Measurements from ENCODE around the gene KRTAP10-11.
"Not testable (repeated sequence)": the region's sequence is repeated elsewhere in the genome, so short reads cannot be mapped to it uniquely, and the experiment has no call there.

The KRTAP10-11 gene

GRCh38 chr21:44653656-44654575 is 7.7 kb downstream of the KRTAP10-11 start:
- H3K9ac ChIP-seq (ENCODE audit: low read depth in 1 of 2, low read length in 2 of 2) = no peak overlapping the region
- H3K4me1 ChIP-seq (ENCODE audit: control insufficient read depth in 2 of 2, insufficient read depth in 2 of 2, low read length in 2 of 2) = no peaks in the 10 kb centered on the region
- H3K36me3 ChIP-seq (ENCODE audit: control insufficient read depth in 2 of 2, insufficient read depth in 2 of 2, low read length in 2 of 2) = no peaks in the 10 kb centered on the region
- H3K27me3 ChIP-seq (ENCODE audit: control insufficient read depth in 2 of 2, insufficient read depth in 2 of 2, low read length in 2 of 2) = no peaks in the 10 kb centered on the region
- H3K9me3 ChIP-seq (ENCODE audit: control insufficient read depth in 2 of 2, low read length in 2 of 2) = no peaks in the 10 kb centered on the region
- H3K27ac ChIP-seq (ENCODE audit: low read depth in 2 of 2, low read length in 2 of 2) = no peak overlapping the region
- no peak overlapping the region for H3K4me3 ChIP-seq (ENCODE audit: low read length in 2 of 2)

DNA sequence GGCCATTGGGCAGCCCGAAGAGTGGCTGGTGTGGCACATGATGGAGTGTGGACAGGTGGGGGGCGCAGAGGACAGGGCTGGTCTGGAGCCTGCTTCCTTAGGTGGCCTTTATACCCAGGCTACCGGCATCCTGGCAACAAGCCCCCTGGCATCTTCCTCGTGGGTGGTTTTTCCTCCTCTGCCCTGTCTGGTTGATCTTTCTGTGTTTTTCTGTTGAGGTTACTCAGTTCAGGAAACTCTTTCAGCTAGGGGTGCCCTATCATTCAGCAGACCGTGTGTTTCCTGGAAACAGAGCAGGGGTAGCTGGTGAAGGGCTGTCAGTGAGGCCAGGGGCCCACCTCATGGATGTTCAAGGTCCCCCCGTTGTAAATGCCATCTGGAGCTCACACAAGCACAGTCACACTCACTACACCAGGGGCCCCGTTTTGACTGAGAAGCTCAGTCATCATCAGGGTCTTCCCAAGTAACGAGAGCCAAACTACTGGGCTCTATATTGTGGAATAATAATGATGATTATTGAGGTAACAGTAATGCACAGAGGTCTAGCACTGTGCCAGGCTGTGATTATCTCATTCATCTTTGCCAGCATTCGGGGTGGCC is 8.5 kb downstream of the KRTAP10-11 start, which contains the start of gene KRTAP12-4:
Gene KRTAP12-4 (minus strand): TSS at position 84 of the 600 bp plus-strand sequence. CDS start 45 bp downstream, at position 39.
- H3K9me3 ChIP-seq (ENCODE audit: control insufficient read depth in 2 of 2, low read length in 2 of 2) = no peaks in the 10 kb centered on the region
- H3K27me3 ChIP-seq (ENCODE audit: control insufficient read depth in 2 of 2, insufficient read depth in 2 of 2, low read length in 2 of 2) = no peaks in the 10 kb centered on the region
- H3K9ac ChIP-seq (ENCODE audit: low read depth in 1 of 2, low read length in 2 of 2) = no peak within 1 kb of the TSS
- H3K27ac ChIP-seq (ENCODE audit: low read depth in 2 of 2, low read length in 2 of 2) = no peak within 1 kb of the TSS
- no peaks in the 10 kb centered on the region for H3K4me1 ChIP-seq (ENCODE audit: control insufficient read depth in 2 of 2, insufficient read depth in 2 of 2, low read length in 2 of 2)
- H3K36me3 ChIP-seq (ENCODE audit: control insufficient read depth in 2 of 2, insufficient read depth in 2 of 2, low read length in 2 of 2) = no peaks in the 10 kb centered on the region
- no peak within 1 kb of the TSS for H3K4me3 ChIP-seq (ENCODE audit: low read length in 2 of 2)

DNA sequence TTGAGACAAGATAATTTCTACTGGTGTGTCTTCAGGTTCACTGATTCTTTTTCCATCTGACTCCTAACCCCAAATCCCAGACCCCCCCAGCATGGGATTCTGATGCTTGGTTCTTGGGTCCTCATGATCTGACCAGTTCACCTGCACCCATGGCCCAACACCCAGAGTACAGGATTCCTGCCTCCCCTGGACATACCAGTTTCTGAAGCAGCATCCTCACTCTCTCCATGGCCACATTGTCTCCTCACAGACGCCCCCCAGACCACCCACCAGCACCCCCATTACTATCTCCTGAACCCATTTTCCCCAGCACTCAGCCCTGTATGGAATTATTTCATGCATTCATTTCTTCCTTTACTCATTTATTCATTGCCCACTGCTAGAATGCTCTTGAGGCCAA is 10.7 kb downstream of the KRTAP10-11 start:
- no peak overlapping the region for H3K9ac ChIP-seq (ENCODE audit: low read depth in 1 of 2, low read length in 2 of 2)
- peak overlapping the region in 1 of 2 donors; percentile 65 for H3K27ac ChIP-seq (ENCODE audit: low read depth in 2 of 2, low read length in 2 of 2)
- H3K4me3 ChIP-seq (ENCODE audit: low read length in 2 of 2) = no peak overlapping the region
- no peaks in the 10 kb centered on the region for H3K36me3 ChIP-seq (ENCODE audit: control insufficient read depth in 2 of 2, insufficient read depth in 2 of 2, low read length in 2 of 2)
- H3K4me1 ChIP-seq (ENCODE audit: control insufficient read depth in 2 of 2, insufficient read depth in 2 of 2, low read length in 2 of 2) = no peaks in the 10 kb centered on the region
- H3K9me3 ChIP-seq (ENCODE audit: control insufficient read depth in 2 of 2, low read length in 2 of 2) = no peaks in the 10 kb centered on the region
- H3K27me3 ChIP-seq (ENCODE audit: control insufficient read depth in 2 of 2, insufficient read depth in 2 of 2, low read length in 2 of 2) = peaks cover 0 to 3% of the 10 kb centered on the region in 2 donors

DNA sequence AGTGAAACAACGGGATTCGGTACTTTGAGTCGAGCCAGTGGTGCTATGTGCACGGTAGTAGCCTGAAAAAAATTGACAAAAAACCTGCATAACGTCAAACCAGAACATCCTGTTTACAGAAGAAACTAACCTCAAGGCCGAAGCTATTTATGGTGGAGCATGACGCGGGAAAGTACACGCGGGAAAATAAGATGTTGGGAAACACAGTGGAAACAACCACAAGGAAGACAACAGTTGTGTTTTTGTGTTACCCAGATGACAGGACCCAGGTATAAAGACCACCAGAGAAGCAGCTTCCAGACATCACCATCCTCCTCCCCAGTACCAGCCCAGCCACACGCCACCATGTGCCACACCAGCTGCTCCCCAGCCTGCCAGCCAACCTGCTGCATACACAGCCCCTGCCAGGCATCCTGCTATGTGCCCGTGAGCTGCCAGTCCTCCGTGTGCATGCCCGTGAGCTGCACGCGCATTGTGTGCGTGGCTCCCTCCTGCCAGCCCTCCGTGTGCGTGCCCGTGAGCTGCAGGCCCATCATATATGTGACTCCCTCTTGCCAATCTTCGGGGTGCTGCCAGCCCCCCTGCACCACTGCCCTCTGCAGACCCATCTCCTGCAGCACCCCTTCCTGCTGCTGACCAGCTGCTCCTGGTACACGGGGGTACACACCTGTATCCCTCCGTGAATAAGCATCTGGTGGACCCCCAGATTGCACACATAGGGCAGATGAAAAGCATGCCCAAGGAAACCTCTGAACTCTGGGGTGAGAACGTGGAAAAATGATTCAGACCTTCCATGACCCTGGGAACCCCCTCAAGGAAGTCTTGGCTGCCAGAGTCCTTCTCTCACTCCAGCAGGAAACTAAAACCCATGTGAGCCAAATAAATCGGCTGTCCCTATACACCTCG is 11.7 kb downstream of the KRTAP10-11 start, which contains the start of gene KRTAP12-3:
Gene KRTAP12-3 (plus strand): TSS at position 298 of the 906 bp plus-strand sequence. CDS start 48 bp downstream, at position 346.
- peak within 1 kb of the TSS; percentile 37 to 65 for H3K27ac ChIP-seq (ENCODE audit: low read depth in 2 of 2, low read length in 2 of 2)
- peak within 1 kb of the TSS in 1 of 2 donors; percentile 20 for H3K4me3 ChIP-seq (ENCODE audit: low read length in 2 of 2)
- H3K4me1 ChIP-seq (ENCODE audit: control insufficient read depth in 2 of 2, insufficient read depth in 2 of 2, low read length in 2 of 2) = no peaks in the 10 kb centered on the region
- no peaks in the 10 kb centered on the region for H3K9me3 ChIP-seq (ENCODE audit: control insufficient read depth in 2 of 2, low read length in 2 of 2)
- no peaks in the 10 kb centered on the region for H3K36me3 ChIP-seq (ENCODE audit: control insufficient read depth in 2 of 2, insufficient read depth in 2 of 2, low read length in 2 of 2)
- no peak within 1 kb of the TSS for H3K9ac ChIP-seq (ENCODE audit: low read depth in 1 of 2, low read length in 2 of 2)
- peaks cover 0 to 3% of the 10 kb centered on the region in 2 donors for H3K27me3 ChIP-seq (ENCODE audit: control insufficient read depth in 2 of 2, insufficient read depth in 2 of 2, low read length in 2 of 2)

GRCh38 chr21:44658541-44658910 is 12.3 kb downstream of the KRTAP10-11 start:
- H3K9ac ChIP-seq (ENCODE audit: low read depth in 1 of 2, low read length in 2 of 2) = no peak overlapping the region
- no peaks in the 10 kb centered on the region for H3K9me3 ChIP-seq (ENCODE audit: control insufficient read depth in 2 of 2, low read length in 2 of 2)
- H3K27me3 ChIP-seq (ENCODE audit: control insufficient read depth in 2 of 2, insufficient read depth in 2 of 2, low read length in 2 of 2) = peaks cover 0 to 3% of the 10 kb centered on the region in 2 donors
- no peaks in the 10 kb centered on the region for H3K4me1 ChIP-seq (ENCODE audit: control insufficient read depth in 2 of 2, insufficient read depth in 2 of 2, low read length in 2 of 2)
- H3K27ac ChIP-seq (ENCODE audit: low read depth in 2 of 2, low read length in 2 of 2) = no peak overlapping the region
- H3K36me3 ChIP-seq (ENCODE audit: control insufficient read depth in 2 of 2, insufficient read depth in 2 of 2, low read length in 2 of 2) = no peaks in the 10 kb centered on the region
- H3K4me3 ChIP-seq (ENCODE audit: low read length in 2 of 2) = no peak overlapping the region

GRCh38 chr21:44658913-44659595 is 12.8 kb downstream of the KRTAP10-11 start:
- Histone ChIP-seq H3K27me3 (ENCODE audit: control insufficient read depth in 2 of 2, insufficient read depth in 2 of 2, low read length in 2 of 2) (peaks cover 0 to 3% of the 10 kb centered on the region in 2 donors), H3K9ac (ENCODE audit: low read depth in 1 of 2, low read length in 2 of 2) (no peak overlapping the region), H3K36me3 (ENCODE audit: control insufficient read depth in 2 of 2, insufficient read depth in 2 of 2, low read length in 2 of 2) (no peaks in the 10 kb centered on the region), H3K4me3 (ENCODE audit: low read length in 2 of 2) (no peak overlapping the region), H3K27ac (ENCODE audit: low read depth in 2 of 2, low read length in 2 of 2) (no peak overlapping the region), H3K9me3 (ENCODE audit: control insufficient read depth in 2 of 2, low read length in 2 of 2) (no peaks in the 10 kb centered on the region), H3K4me1 (ENCODE audit: control insufficient read depth in 2 of 2, insufficient read depth in 2 of 2, low read length in 2 of 2) (no peaks in the 10 kb centered on the region)

GRCh38 chr21:44661567-44661966 is 15.4 kb downstream of the KRTAP10-11 start:
- H3K9me3 ChIP-seq (ENCODE audit: control insufficient read depth in 2 of 2, low read length in 2 of 2); H3K27ac ChIP-seq (ENCODE audit: low read depth in 2 of 2, low read length in 2 of 2); H3K9ac ChIP-seq (ENCODE audit: low read depth in 1 of 2, low read length in 2 of 2); H3K27me3 ChIP-seq (ENCODE audit: control insufficient read depth in 2 of 2, insufficient read depth in 2 of 2, low read length in 2 of 2); H3K4me1 ChIP-seq (ENCODE audit: control insufficient read depth in 2 of 2, insufficient read depth in 2 of 2, low read length in 2 of 2); H3K4me3 ChIP-seq (ENCODE audit: low read length in 2 of 2); H3K36me3 ChIP-seq (ENCODE audit: control insufficient read depth in 2 of 2, insufficient read depth in 2 of 2, low read length in 2 of 2): not testable (repeated sequence)

- H3K9me3 ChIP-seq (ENCODE audit: control insufficient read depth in 2 of 2, low read length in 2 of 2) = no peaks in the 10 kb centered on the region
- H3K27me3 ChIP-seq (ENCODE audit: control insufficient read depth in 2 of 2, insufficient read depth in 2 of 2, low read length in 2 of 2) = peaks cover 0 to 9% of the 10 kb centered on the region in 2 donors
- no peak overlapping the region for H3K4me3 ChIP-seq (ENCODE audit: low read length in 2 of 2)
- no peaks in the 10 kb centered on the region for H3K4me1 ChIP-seq (ENCODE audit: control insufficient read depth in 2 of 2, insufficient read depth in 2 of 2, low read length in 2 of 2)
- H3K36me3 ChIP-seq (ENCODE audit: control insufficient read depth in 2 of 2, insufficient read depth in 2 of 2, low read length in 2 of 2) = no peaks in the 10 kb centered on the region
- no peak overlapping the region for H3K27ac ChIP-seq (ENCODE audit: low read depth in 2 of 2, low read length in 2 of 2)
- no peak overlapping the region for H3K9ac ChIP-seq (ENCODE audit: low read depth in 1 of 2, low read length in 2 of 2)
These were observed 18.5 kb downstream of the KRTAP10-11 start for GRCh38 chr21:44664691-44665090.

Data from mucosa of rectum (tissue), 2 donors.